ENCODE measurements around the gene COL15A1. TPM values are rescaled to one million over a fixed set of nuclear protein-coding genes. Genes with fewer than 3 reads are reported as not detected.

The COL15A1 gene
- total and polyA plus RNA-seq, 2 of the 13 experiments (the other 11 are each of a cell fraction or from before 2014, with no cell fraction given) = not detected

GRCh38 chr9:99106044-99106375 lies 162.3 kb downstream of the COL15A1 start:
- Histone ChIP-seq H4K20me1 (ENCODE audit: insufficient read depth, low read length) (no peaks in the 10 kb centered on the region), H3K9me3 (ENCODE audit: low read length) (no peaks in the 10 kb centered on the region), H3K27me3 (ENCODE audit: control insufficient read depth in 1 of 2, insufficient read depth in 2 of 2, low read length in 2 of 2) (no peaks in the 10 kb centered on the region; a peak in 1 of 5 replicates), H2AFZ (ENCODE audit: low read length) (no peak overlapping the region), H3K4me2 (ENCODE audit: low read depth, low read length) (peak overlapping the region; percentile 70), H3K4me1 (ENCODE audit: insufficient read depth, low read length) (peaks cover 41% of the 10 kb centered on the region), H3K4me3 (replicated peaks in 1 of 3; ENCODE audit: insufficient read depth in 1 of 3, low read depth in 2 of 3, low read length in 3 of 3) (peak overlapping the region; percentile 64 to 86 (median 78)), H3K79me2 (ENCODE audit: insufficient read depth, low read length) (peaks cover 20% of the 10 kb centered on the region), H3K27ac (ENCODE audit: extremely low read length, insufficient read depth, low read length) (peak overlapping the region; percentile 46), H3K36me3 (replicated peaks in 1 of 2; ENCODE audit: control insufficient read depth in 1 of 2, insufficient read depth in 2 of 2, low read length in 2 of 2) (no peaks in the 10 kb centered on the region), H3K9ac (ENCODE audit: insufficient read depth, low read depth, low read length) (peak overlapping the region; percentile 71; the same call in 1 of the 2 replicates)
- in situ Hi-C loops (cut with HindIII; ENCODE audit: extremely low pct_ligation_motif_present, low pct_unique_long_range_greater_than_20kb) (no loop called here), intact Hi-C loops (cut with micrococcal nuclease; ENCODE audit: unreplicated experiment) (no loop called here)
- TF ChIP-seq MXI1 (IDR thresholded peaks at IDR 0.05; ENCODE audit: borderline replicate concordance, low read depth, low read length) (0 out of 3 replicates have a peak, but pooled peaks have one; percentile 2), STAT5B (CRISPR knock-in tag; IDR thresholded peaks at IDR 0.05) (no peak)
- ChIA-PET POLR2A (no interaction called here), CTCF (ENCODE audit: low intra/inter-chr PET ratio, low total read pairs) (no interaction called here)
- FAIRE-seq = no peak
- 23% methylated on average over 9 of the region's 9 CpGs for WGBS (ENCODE audit: low lambda C conversion rate)
- no peak for DNase-seq (ENCODE audit: low spot score)
- ATAC-seq = no peak
- no TSS peak for BruUV-seq (replicated peaks)

- in situ Hi-C loops (cut with HindIII; ENCODE audit: extremely low pct_ligation_motif_present, low pct_unique_long_range_greater_than_20kb) = no loop called here
- ATAC-seq = no peak
- WGBS (ENCODE audit: low lambda C conversion rate) = 58% methylated on average over 3 of the region's 3 CpGs
Observed at GRCh38 chr9:99107421-99107820, 163.7 kb downstream of the COL15A1 start.

More at GRCh38 chr9:99107421-99107820, 163.7 kb downstream of the COL15A1 start:
- no peak for TF ChIP-seq GMEB1 (CRISPR knock-in tag; IDR thresholded peaks at IDR 0.05; ENCODE audit: borderline replicate concordance)
- no peak for TF ChIP-seq HOXA5 (CRISPR knock-in tag; IDR thresholded peaks at IDR 0.05)
- TF ChIP-seq POGK (CRISPR knock-in tag; conservative IDR thresholded peaks at IDR 0.05) = no peak
- intact Hi-C loops (cut with micrococcal nuclease; ENCODE audit: unreplicated experiment) = no loop called here
- no peak overlapping the region for H3K27ac ChIP-seq (ENCODE audit: extremely low read length, insufficient read depth, low read length)
- no peaks in the 10 kb centered on the region for H3K36me3 ChIP-seq (replicated peaks in 1 of 2; ENCODE audit: control insufficient read depth in 1 of 2, insufficient read depth in 2 of 2, low read length in 2 of 2)
- BruUV-seq (replicated peaks) = no TSS peak
- no peak overlapping the region for H3K4me3 ChIP-seq (replicated peaks in 1 of 3; ENCODE audit: insufficient read depth in 1 of 3, low read depth in 2 of 3, low read length in 3 of 3)
- DNase-seq (ENCODE audit: low spot score) = no peak
- H3K4me1 ChIP-seq (ENCODE audit: insufficient read depth, low read length) = peaks cover 42% of the 10 kb centered on the region
- ChIA-PET CTCF (ENCODE audit: low intra/inter-chr PET ratio, low total read pairs) (no interaction called here), POLR2A (no interaction called here)
- H3K27me3 ChIP-seq (ENCODE audit: control insufficient read depth in 1 of 2, insufficient read depth in 2 of 2, low read length in 2 of 2) = no peaks in the 10 kb centered on the region; a peak in 1 of 5 replicates
- H3K9ac ChIP-seq (ENCODE audit: insufficient read depth, low read depth, low read length) = no peak overlapping the region
- FAIRE-seq = no peak
- no peak overlapping the region for H2AFZ ChIP-seq (ENCODE audit: low read length)
- H3K9me3 ChIP-seq (ENCODE audit: low read length) = no peaks in the 10 kb centered on the region
- no peaks in the 10 kb centered on the region for H4K20me1 ChIP-seq (ENCODE audit: insufficient read depth, low read length)
- H3K4me2 ChIP-seq (ENCODE audit: low read depth, low read length) = no peak overlapping the region
- peaks cover 20% of the 10 kb centered on the region for H3K79me2 ChIP-seq (ENCODE audit: insufficient read depth, low read length)
